IMR-90 (cell line): ENCODE results near the gene TMC3. TPM values are rescaled to one million over a fixed set of nuclear protein-coding genes. Genes with fewer than 3 reads are reported as not detected.

Experiments
- ATAC-seq: fragments of 200-7000 bp; cut with Tn5 transposase; 2 replicates; pipeline ENCODE4 v1.9.1; 2020; ENCODE audit warnings: low read depth, mild to moderate bottlenecking, moderate library complexity
- BruUV-seq: library from RNA; stranded (reverse); fragments of 400-500 nt; replicated peaks from 2 replicates; lab custom pipeline; 2021; lab: Mats Ljungman, UMichigan
- CTCF ChIA-PET: fragments of 300-600 bp; formaldehyde crosslinking; extraction: SDS; loops from one replicate; lab custom pipeline; 2021; ENCODE audit warnings: antibody characterized with exemption; lab: Yijun Ruan, JAX
- POLR2A ChIA-PET: fragments of 300-600 bp; sonication (Branson Sonifier 250); formaldehyde crosslinking; loops from one replicate; lab custom pipeline; 2022; ENCODE audit warnings: antibody characterized with exemption; ENCODE audit not compliant: unreplicated experiment; lab: Charles Lee
- DNase-seq: peaks from one replicate; pipeline ENCODE4 v3.0.0; 2013
- H2AFZ ChIP-seq: replicated peaks from 2 replicates; pipeline ENCODE3; 2013; ENCODE audit warnings: low read length, mild to moderate bottlenecking; ENCODE audit not compliant: poor library complexity
- H2AK5ac ChIP-seq: 2 replicates; pipeline ENCODE4 v1.6.1; 2013; ENCODE audit warnings: low read depth, low read length, inconsistent platforms
- H2AK9ac ChIP-seq: replicated peaks from 2 replicates; pipeline ENCODE3; 2013; ENCODE audit warnings: mild to moderate bottlenecking, low read depth, low read length, moderate library complexity; ENCODE audit not compliant: poor library complexity
- H2BK120ac ChIP-seq: 2 replicates; pipeline ENCODE4 v1.6.1; 2013; ENCODE audit warnings: low read depth, low read length, inconsistent platforms
- H2BK15ac ChIP-seq: 3 replicates; pipeline ENCODE4 v1.6.1; 2013; ENCODE audit warnings: low read depth, low read length, inconsistent platforms
- H2BK20ac ChIP-seq: 2 replicates; pipeline ENCODE4 v1.6.1; 2013; ENCODE audit warnings: low read depth, mild to moderate bottlenecking, inconsistent platforms, low read length, moderate library complexity
- H2BK5ac ChIP-seq: 2 replicates; pipeline ENCODE4 v1.6.1; 2013; ENCODE audit warnings: mild to moderate bottlenecking, low read depth, low read length, inconsistent platforms; ENCODE audit not compliant: poor library complexity, severe bottlenecking
- H3K14ac ChIP-seq: replicated peaks from 2 replicates; pipeline ENCODE4 v1.6.1; 2013; ENCODE audit warnings: low read depth, low read length, inconsistent platforms
- H3K18ac ChIP-seq: 2 replicates; pipeline ENCODE4 v1.6.1; 2013; ENCODE audit warnings: low read depth, low read length, control low read depth
- H3K23ac ChIP-seq: 2 replicates; pipeline ENCODE4 v1.6.1; 2013; ENCODE audit warnings: low read depth, low read length, inconsistent platforms
- H3K27ac ChIP-seq: 2 replicates; pipeline ENCODE4 v1.5.1; 2013; ENCODE audit warnings: mild to moderate bottlenecking, control low read depth, low read length; ENCODE audit not compliant: insufficient read depth
- H3K27me3 ChIP-seq: 2 replicates; pipeline ENCODE4 v1.6.1; 2013; ENCODE audit warnings: low read length; ENCODE audit not compliant: control insufficient read depth, insufficient read depth
- H3K36me3 ChIP-seq: 2 replicates; pipeline ENCODE4 v1.6.1; 2013; ENCODE audit warnings: low read length, mixed read lengths; ENCODE audit not compliant: control insufficient read depth, insufficient read depth
- H3K4ac ChIP-seq: 2 replicates; pipeline ENCODE4 v1.6.1; 2013; ENCODE audit warnings: low read depth, low read length, inconsistent platforms
- H3K4me1 ChIP-seq: 2 replicates; pipeline ENCODE4 v1.6.1; 2013; ENCODE audit warnings: low read length, mixed read lengths; ENCODE audit not compliant: control insufficient read depth, insufficient read depth
- H3K4me2 ChIP-seq: 2 replicates; pipeline ENCODE4 v1.6.1; 2013; ENCODE audit warnings: low read depth, mild to moderate bottlenecking, control low read depth, low read length, moderate library complexity
- H3K4me3 ChIP-seq: 2 replicates; pipeline ENCODE4 v1.5.1; 2013; ENCODE audit warnings: low read depth, mild to moderate bottlenecking, control low read depth, low read length, moderate library complexity; ENCODE audit not compliant: insufficient read depth
- H3K56ac ChIP-seq: 2 replicates; pipeline ENCODE4 v1.6.1; 2013; ENCODE audit warnings: low read length, inconsistent platforms; ENCODE audit not compliant: insufficient read depth; ENCODE audit errors: extremely low read depth
- H3K79me1 ChIP-seq, 2 experiments: 2 replicates each; pipeline ENCODE4 v1.6.1; 2013; ENCODE audit warnings: low read length in 2 of 2, inconsistent platforms in 1 of 2, low read depth in 1 of 2
- H3K9ac ChIP-seq: 2 replicates; pipeline ENCODE4 v1.6.1; 2013; ENCODE audit warnings: low read depth, low read length, control low read depth
- H3K9me1 ChIP-seq: 2 replicates; pipeline ENCODE4 v1.6.1; 2013; ENCODE audit warnings: low read length, inconsistent platforms; ENCODE audit not compliant: insufficient read depth
- H3K9me3 ChIP-seq: 2 replicates; pipeline ENCODE4 v1.6.1; 2013; ENCODE audit warnings: low read length; ENCODE audit not compliant: control insufficient read depth, insufficient read depth
- H4K20me1 ChIP-seq: 2 replicates; pipeline ENCODE4 v1.6.1; 2013; ENCODE audit warnings: low read length, inconsistent platforms; ENCODE audit not compliant: insufficient read depth
- H4K5ac ChIP-seq: 2 replicates; pipeline ENCODE4 v1.6.1; 2013; ENCODE audit warnings: mild to moderate bottlenecking, low read depth, low read length, control low read depth
- H4K8ac ChIP-seq, 2 experiments: 2 replicates each; pipeline ENCODE4 v1.6.1; 2013; ENCODE audit warnings: low read depth in 2 of 2, low read length in 2 of 2, control low read depth in 1 of 2, inconsistent platforms in 1 of 2
- H4K91ac ChIP-seq: 2 replicates; pipeline ENCODE4 v1.6.1; 2013; ENCODE audit warnings: low read depth, low read length, inconsistent platforms; ENCODE audit not compliant: insufficient read depth
- CEBPB ChIP-seq: IDR thresholded peaks from 2 replicates; pipeline ENCODE4 v1.6.1; 2012; ENCODE audit warnings: low read depth, low read length, improper control_type of control experiment
- CHD1 ChIP-seq: IDR thresholded peaks from 2 replicates; pipeline ENCODE4 v1.6.1; 2012; ENCODE audit warnings: low read depth, low read length, improper control_type of control experiment
- FOS ChIP-seq: fragments of 150-350 bp; IDR thresholded peaks from 2 replicates; pipeline ENCODE4 v1.6.1; 2016; ENCODE audit warnings: low read depth, low read length
- MAFK ChIP-seq: IDR thresholded peaks from 2 replicates; pipeline ENCODE4 v1.6.1; 2012; ENCODE audit warnings: low read depth, low read length, improper control_type of control experiment
- MXI1 ChIP-seq: IDR thresholded peaks from 2 replicates; pipeline ENCODE4 v1.6.1; 2012; ENCODE audit warnings: low read depth, mild to moderate bottlenecking, low read length, moderate library complexity, borderline replicate concordance
- NFE2L2 ChIP-seq: fragments of 150-350 bp; IDR thresholded peaks from 2 replicates; pipeline ENCODE4 v1.6.1; 2016; ENCODE audit warnings: low read depth, mild to moderate bottlenecking, low read length
- POLR2A ChIP-seq: IDR thresholded peaks from 2 replicates; pipeline ENCODE4 v1.6.1; 2012; ENCODE audit warnings: mild to moderate bottlenecking, low read depth, low read length
- RAD21 ChIP-seq: IDR thresholded peaks from 2 replicates; pipeline ENCODE4 v1.6.1; 2012; ENCODE audit warnings: low read length, improper control_type of control experiment
- RCOR1 ChIP-seq: IDR thresholded peaks from 2 replicates; pipeline ENCODE4 v1.6.1; 2012; ENCODE audit warnings: mild to moderate bottlenecking, low read length, improper control_type of control experiment; ENCODE audit not compliant: insufficient replicate concordance
- RFX5 ChIP-seq: IDR thresholded peaks from 2 replicates; pipeline ENCODE4 v1.8.0; 2012; ENCODE audit warnings: low read depth, mild to moderate bottlenecking, low read length, moderate library complexity
- SMC3 ChIP-seq: fragments of 150-350 bp; IDR thresholded peaks from 2 replicates; pipeline ENCODE4 v1.6.1; 2016; ENCODE audit warnings: low read depth, mild to moderate bottlenecking, antibody characterized with exemption, low read length, moderate library complexity
- USF2 ChIP-seq: fragments of 150-350 bp; IDR thresholded peaks from 2 replicates; pipeline ENCODE4 v1.6.1; 2017; ENCODE audit warnings: mild to moderate bottlenecking, antibody characterized with exemption, low read length, low read depth
- WGBS, 2 experiments: methylation state at CpG; one replicate each; pipeline versions ENCODE4 v1.1.5 to v1.1.7; 2013; ENCODE audit warnings: missing lambda C conversion rate in 2 of 2; ENCODE audit not compliant: insufficient read length in 1 of 2; ENCODE audit errors: extremely low coverage in 2 of 2; 5-methylcytosine and 5-hydroxymethylcytosine counted together
- dilution Hi-C: fragments of 300-500 bp; cut with HindIII; formaldehyde crosslinking; loops from one replicate; pipeline ENCODE4 v1.14.3; 2018; ENCODE audit warnings: low sequenced_read_pairs; ENCODE audit not compliant: unreplicated experiment
- in situ Hi-C: fragments of 300-500 bp; cut with MboI; formaldehyde crosslinking; loops from 3 replicates; pipeline ENCODE4 v1.14.3; 2019; ENCODE audit warnings: low sequenced_read_pairs, inconsistent platforms, mixed read lengths
- intact Hi-C: fragments of 100-400 bp; cut with micrococcal nuclease; formaldehyde crosslinking; loops from 2 replicates; pipeline ENCODE4 v1.10.0; 2022
- polyA plus RNA-seq, 3 experiments: library from polyadenylated mRNA; depleted of rRNA; stranded (reverse); fragments of >200 nt; gene quantifications; 2 replicates each; pipeline ENCODE4 v1.2.3, GENCODE V29; 2012; ENCODE audit warnings: low replicate concordance in 1 of 3
- total RNA-seq: library from RNA; depleted of rRNA; stranded (reverse); fragments of >200 nt; gene quantifications from 2 replicates; pipeline ENCODE4 v1.2.3, GENCODE V29; 2012

TMC3 gene
- total and polyA plus RNA-seq, 2 of the 4 experiments (the other 2 are of a cell fraction) = not detected

GRCh38 chr15:81298611-81299010 lies 75.4 kb downstream of the TMC3 start:
- Histone ChIP-seq H3K79me1 (no peaks in the 10 kb centered on the region), H4K91ac (no peak overlapping the region), H3K23ac (no peak overlapping the region), H3K36me3 (peaks cover 23% of the 10 kb centered on the region; the same call in 1 of the 2 replicates), H2BK15ac (no peak overlapping the region), H4K8ac (no peak overlapping the region), H2AK5ac (no peak overlapping the region), H2AK9ac (no peak overlapping the region), H3K18ac (no peak overlapping the region), H3K27ac (no peak overlapping the region), H3K4me3 (no peak overlapping the region), H3K4ac (no peak overlapping the region), H2AFZ (no peak overlapping the region), H3K9ac (no peak overlapping the region), H2BK5ac (no peak overlapping the region), H3K4me2 (no peak overlapping the region), H3K14ac (no peak overlapping the region), H4K20me1 (no peaks in the 10 kb centered on the region), H2BK120ac (no peak overlapping the region), H3K4me1 (no peaks in the 10 kb centered on the region), H3K9me3 (no peaks in the 10 kb centered on the region), H3K9me1 (peaks cover 12% of the 10 kb centered on the region), H2BK20ac (no peak overlapping the region), H3K27me3 (no peaks in the 10 kb centered on the region), H4K5ac (no peak overlapping the region), H3K56ac (no peak overlapping the region)
- POLR2A ChIA-PET = no interaction called here
- CTCF ChIA-PET = no interaction called here
- dilution Hi-C loops = no loop called here
- in situ Hi-C loops = no loop called here
- 69% methylated on average over 3 of the region's 6 CpGs; no CpG with 5 or more reads in 1 of the 2 experiments for WGBS, 2 experiments
- TF ChIP-seq SMC3 (no peak), RCOR1 (no peak), MAFK (no peak), CHD1 (no peak), RFX5 (no peak), RAD21 (no peak), FOS (no peak), MXI1 (no peak), NFE2L2 (no peak), POLR2A (no peak), CEBPB (no peak), USF2 (no peak)
- ATAC-seq (no peak), DNase-seq (no peak)
- intact Hi-C loops = no loop called here
- no TSS peak for BruUV-seq
